Natural killer cell (primary cell): Measurements from ENCODE around the gene OXNAD1. TPM values are rescaled to one million over a fixed set of nuclear protein-coding genes. Genes with fewer than 3 reads are reported as not detected.

ENCODE experiments used
- ATAC-seq, 3 donors: fragments of 150-1000 bp in 2 of 3; fragments of 200-7000 bp in 1 of 3; cut with Tn5 transposase; 1 replicate in 1 of 3; 2 replicates in 2 of 3; pipeline ENCODE4 v1.10.0; 2021; ENCODE audit warnings: mild to moderate bottlenecking in 2 of 3, moderate library complexity in 2 of 3
- DNase-seq, 2 donors: peaks; one replicate each; pipeline versions ENCODE4 v3.0.0 to v3.0.0-alpha.2; 2013 to 2021; ENCODE audit warnings: mixed read lengths in 1 of 2
- H3K27ac ChIP-seq: one replicate; pipeline ENCODE4 v1.5.1; 2013; ENCODE audit warnings: mild to moderate bottlenecking, low read length
- H3K27me3 ChIP-seq: one replicate; pipeline ENCODE4 v1.6.1; 2013; ENCODE audit warnings: low read length; ENCODE audit not compliant: control insufficient read depth, insufficient read depth
- H3K36me3 ChIP-seq: one replicate; pipeline ENCODE4 v1.6.1; 2013; ENCODE audit warnings: low read length; ENCODE audit not compliant: control insufficient read depth, insufficient read depth
- H3K4me1 ChIP-seq: one replicate; pipeline ENCODE4 v1.6.1; 2013; ENCODE audit warnings: low read length; ENCODE audit not compliant: control insufficient read depth, insufficient read depth
- H3K4me3 ChIP-seq: one replicate; pipeline ENCODE4 v1.5.1; 2013; ENCODE audit warnings: low read length
- H3K9me3 ChIP-seq: one replicate; pipeline ENCODE4 v1.6.1; 2013; ENCODE audit warnings: low read length; ENCODE audit not compliant: control insufficient read depth, insufficient read depth
- H3K27ac Mint-ChIP-seq, 2 donors: one replicate each; pipeline ENCODE4 v1.8.0; 2022; ENCODE audit warnings: mild to moderate bottlenecking in 2 of 2, mixed read lengths in 2 of 2, moderate library complexity in 1 of 2
- H3K27me3 Mint-ChIP-seq, 2 donors: one replicate each; pipeline ENCODE4 v1.8.0; 2022; ENCODE audit warnings: low read depth in 2 of 2, mixed read lengths in 2 of 2
- H3K36me3 Mint-ChIP-seq: one replicate; pipeline ENCODE4 v1.8.0; 2022; ENCODE audit warnings: mixed read lengths
- H3K4me1 Mint-ChIP-seq, 2 donors: one replicate each; pipeline ENCODE4 v1.8.0; 2022; ENCODE audit warnings: mixed read lengths in 2 of 2
- H3K4me3 Mint-ChIP-seq: one replicate; pipeline ENCODE4 v1.8.0; 2022; ENCODE audit warnings: mild to moderate bottlenecking, moderate library complexity, mixed read lengths
- H3K9me3 Mint-ChIP-seq, 2 donors: one replicate each; pipeline ENCODE4 v1.8.0; 2022; ENCODE audit warnings: mixed read lengths in 2 of 2
- WGBS: methylation state at CpG from one replicate; pipeline ENCODE4 v1.1.7; 2013; ENCODE audit warnings: missing lambda C conversion rate; ENCODE audit not compliant: insufficient coverage; 5-methylcytosine and 5-hydroxymethylcytosine counted together
- intact Hi-C: fragments of 100-400 bp; cut with micrococcal nuclease; formaldehyde crosslinking; loops from one replicate; pipeline ENCODE4 v1.14.2; 2022
- total RNA-seq, 4 donors: library from RNA; stranded (reverse); fragments of 120-200 nt in 1 of 4; gene quantifications; one replicate each; pipeline versions ENCODE4 v1.2.3 to v1.2.4, GENCODE V29; 2013 to 2022
- TF ChIP-seq, protein P1 (sequence below): fragments of 200-600 bp; IDR thresholded peaks from one replicate; pipeline ENCODE4 v1.8.0; 2022; ENCODE audit warnings: antibody characterized with exemption

OXNAD1 gene
- total RNA-seq, 3 donors from 2014 or later (not counting 1 experiment from before 2014, with no cell fraction given) = 16.7 to 26.1 (median 22.3) TPM

DNA sequence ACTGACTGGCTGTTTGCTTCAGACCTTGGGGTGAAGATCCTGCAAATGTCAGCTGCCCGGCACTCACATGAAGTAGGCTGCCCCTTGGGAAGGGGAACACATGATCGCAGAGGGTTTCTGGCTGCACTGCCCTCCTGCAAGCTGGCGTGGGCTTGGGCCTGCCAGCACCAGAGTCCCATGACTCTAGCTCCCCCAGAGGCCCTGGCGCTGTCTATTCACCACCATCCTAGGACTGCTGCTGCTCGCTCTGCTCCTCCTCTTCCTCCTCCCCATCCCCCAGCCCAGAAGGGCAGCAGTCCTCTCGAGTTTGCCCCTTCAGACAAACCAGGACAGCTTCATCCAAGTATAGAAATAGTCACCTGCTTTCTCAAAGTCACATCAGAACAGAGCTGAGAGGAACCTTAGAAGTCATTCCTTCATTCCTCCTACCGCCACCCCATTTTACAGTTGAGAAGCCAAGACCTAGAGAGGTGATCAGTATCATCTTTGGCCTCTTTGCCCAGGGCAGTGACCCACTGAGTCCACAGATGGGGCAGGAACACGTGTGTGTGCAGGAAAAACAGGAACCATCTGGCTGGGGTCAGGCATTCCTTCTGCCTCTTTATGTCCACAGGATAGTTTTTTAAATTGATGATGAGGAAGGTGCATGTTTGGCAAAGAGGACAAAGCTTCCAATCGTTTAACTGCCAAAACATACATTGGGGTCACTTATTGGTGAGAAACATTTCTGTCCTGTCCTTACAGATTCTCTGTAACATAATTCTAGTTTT is 13.5 kb upstream of the OXNAD1 start:
- no peak overlapping the region for H3K4me3 Mint-ChIP-seq
- H3K4me3 ChIP-seq = no peak overlapping the region
- H3K36me3 Mint-ChIP-seq = no peaks in the 10 kb centered on the region
- H3K27ac Mint-ChIP-seq = no peak overlapping the region
- H3K27me3 ChIP-seq = no peaks in the 10 kb centered on the region
- TF ChIP-seq, protein P1, sequence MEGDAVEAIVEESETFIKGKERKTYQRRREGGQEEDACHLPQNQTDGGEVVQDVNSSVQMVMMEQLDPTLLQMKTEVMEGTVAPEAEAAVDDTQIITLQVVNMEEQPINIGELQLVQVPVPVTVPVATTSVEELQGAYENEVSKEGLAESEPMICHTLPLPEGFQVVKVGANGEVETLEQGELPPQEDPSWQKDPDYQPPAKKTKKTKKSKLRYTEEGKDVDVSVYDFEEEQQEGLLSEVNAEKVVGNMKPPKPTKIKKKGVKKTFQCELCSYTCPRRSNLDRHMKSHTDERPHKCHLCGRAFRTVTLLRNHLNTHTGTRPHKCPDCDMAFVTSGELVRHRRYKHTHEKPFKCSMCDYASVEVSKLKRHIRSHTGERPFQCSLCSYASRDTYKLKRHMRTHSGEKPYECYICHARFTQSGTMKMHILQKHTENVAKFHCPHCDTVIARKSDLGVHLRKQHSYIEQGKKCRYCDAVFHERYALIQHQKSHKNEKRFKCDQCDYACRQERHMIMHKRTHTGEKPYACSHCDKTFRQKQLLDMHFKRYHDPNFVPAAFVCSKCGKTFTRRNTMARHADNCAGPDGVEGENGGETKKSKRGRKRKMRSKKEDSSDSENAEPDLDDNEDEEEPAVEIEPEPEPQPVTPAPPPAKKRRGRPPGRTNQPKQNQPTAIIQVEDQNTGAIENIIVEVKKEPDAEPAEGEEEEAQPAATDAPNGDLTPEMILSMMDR = no peak
- 66% methylated on average over 9 of the region's 9 CpGs for WGBS
- H3K27ac ChIP-seq = no peak overlapping the region
- H3K27me3 Mint-ChIP-seq = no peaks in the 10 kb centered on the region
- no peak for DNase-seq
- no peaks in the 10 kb centered on the region for H3K9me3 ChIP-seq
- peaks cover 5% of the 10 kb centered on the region for H3K4me1 ChIP-seq
- no peak for ATAC-seq
- no peaks in the 10 kb centered on the region for H3K9me3 Mint-ChIP-seq
- peaks cover 0 to 11% of the 10 kb centered on the region in 2 donors for H3K4me1 Mint-ChIP-seq
- intact Hi-C loops = no loop called here
- peaks cover 2% of the 10 kb centered on the region for H3K36me3 ChIP-seq

DNA sequence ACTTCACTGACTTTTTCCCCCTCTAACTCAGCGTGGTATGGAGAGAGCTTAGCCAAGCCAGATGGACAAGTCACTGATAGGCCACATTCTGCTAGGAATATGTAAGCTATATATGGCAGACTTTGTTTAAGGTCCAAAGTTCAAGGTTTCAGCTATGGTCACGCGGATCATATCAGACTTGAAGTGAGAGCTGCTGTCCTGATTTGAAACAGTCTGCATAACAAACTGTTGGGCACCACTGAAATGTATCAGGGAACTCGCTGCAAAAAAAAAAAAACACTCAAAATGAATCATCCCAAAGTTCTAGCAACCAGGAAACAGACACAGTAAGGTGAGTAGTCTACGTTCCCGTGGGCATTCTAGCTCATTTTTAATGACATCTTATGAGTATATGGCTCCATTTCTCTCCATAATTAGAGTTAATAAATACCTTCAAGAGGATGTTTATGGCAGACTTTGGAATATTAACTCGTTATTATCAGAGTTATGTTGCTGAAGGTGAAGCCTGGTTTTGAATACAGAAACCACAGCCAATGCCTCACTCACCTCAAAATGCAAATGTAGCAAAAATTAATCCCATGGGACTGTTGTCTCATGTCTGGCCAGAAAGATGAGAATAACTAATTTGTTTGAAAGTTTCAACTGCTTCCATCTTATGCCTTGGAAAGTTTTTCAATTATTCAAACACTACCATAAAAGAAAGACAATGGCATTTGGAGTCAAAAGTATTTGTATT is 12.6 kb upstream of the OXNAD1 start:
- Histone ChIP-seq H3K4me1 (peaks cover 3% of the 10 kb centered on the region), H3K9me3 (no peaks in the 10 kb centered on the region), H3K27ac (no peak overlapping the region), H3K36me3 (peaks cover 3% of the 10 kb centered on the region), H3K27me3 (no peaks in the 10 kb centered on the region), H3K4me3 (no peak overlapping the region)
- WGBS = 83% methylated on average over 6 of the region's 7 CpGs
- Mint-ChIP-seq H3K4me3 (no peak overlapping the region), H3K4me1 (peaks cover 0 to 5% of the 10 kb centered on the region in 2 donors), H3K27me3 (no peaks in the 10 kb centered on the region), H3K27ac (no peak overlapping the region), H3K36me3 (no peaks in the 10 kb centered on the region), H3K9me3 (no peaks in the 10 kb centered on the region)
- intact Hi-C loops = no loop called here
- DNase-seq (no peak), ATAC-seq (no peak)
- TF ChIP-seq, protein P1 = no peak

DNA sequence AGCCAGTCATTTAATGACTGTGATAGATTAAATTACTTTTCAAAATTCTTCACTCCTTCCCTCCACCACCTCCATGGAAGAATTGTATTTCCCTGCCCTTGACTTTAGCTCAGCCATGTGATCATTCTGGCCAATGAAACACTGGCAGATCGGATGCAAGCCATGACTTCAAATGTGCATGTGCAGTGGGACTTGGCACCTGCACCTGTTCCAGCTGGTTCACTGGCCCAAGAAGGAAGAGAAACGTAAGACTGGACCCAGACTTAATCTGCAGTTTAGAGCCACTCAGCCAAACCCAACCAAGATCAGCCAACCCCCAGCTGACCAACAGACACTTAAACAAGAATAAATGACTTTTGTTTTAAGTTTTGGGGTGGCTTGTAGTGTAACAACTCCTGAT is 12.0 kb upstream of the OXNAD1 start:
- H3K36me3 Mint-ChIP-seq = no peaks in the 10 kb centered on the region
- peaks cover 0 to 4% of the 10 kb centered on the region in 2 donors for H3K4me1 Mint-ChIP-seq
- H3K27ac ChIP-seq = no peak overlapping the region
- H3K27me3 Mint-ChIP-seq = no peaks in the 10 kb centered on the region
- no peak overlapping the region for H3K27ac Mint-ChIP-seq
- ATAC-seq (no peak), DNase-seq (no peak)
- no peaks in the 10 kb centered on the region for H3K9me3 Mint-ChIP-seq
- 90% methylated on average over 2 of the region's 2 CpGs for WGBS
- no peak overlapping the region for H3K4me3 Mint-ChIP-seq
- TF ChIP-seq, protein P1 = no peak
- H3K36me3 ChIP-seq = peaks cover 3% of the 10 kb centered on the region
- intact Hi-C loops = no loop called here
- no peak overlapping the region for H3K4me3 ChIP-seq
- H3K9me3 ChIP-seq = no peaks in the 10 kb centered on the region
- H3K27me3 ChIP-seq = no peaks in the 10 kb centered on the region
- H3K4me1 ChIP-seq = no peaks in the 10 kb centered on the region
